ENCODE data around the gene PRKCH. TPM values are rescaled to one million over a fixed set of nuclear protein-coding genes. Genes with fewer than 3 reads are reported as not detected.

The PRKCH gene
- total RNA-seq, 1 experiment from 2014 or later = 5.2 TPM

GRCh38 chr14:61530296-61530695 lies 208.9 kb downstream of the PRKCH start:
- H3K23me2 ChIP-seq (ENCODE audit: insufficient read length, low read depth, low read length, poor library complexity, severe bottlenecking) = no peaks in the 10 kb centered on the region
- WGBS (ENCODE audit: extremely low coverage, insufficient read length, low lambda C conversion rate) = no CpG with 5 or more reads among the region's 6 CpGs
- H3K4me1 ChIP-seq (ENCODE audit: insufficient read depth, low read length) = peaks cover 9% of the 10 kb centered on the region
- H2AK5ac ChIP-seq (ENCODE audit: insufficient read length, low read length) = no peak overlapping the region
- H2BK12ac ChIP-seq (ENCODE audit: insufficient read length, low read depth, low read length) = no peak overlapping the region
- H3K4me2 ChIP-seq (ENCODE audit: insufficient read depth, insufficient read length, low read length) = no peak overlapping the region
- TF ChIP-seq CTCF (conservative IDR thresholded peaks at IDR 0.05) = no peak
- H4K8ac ChIP-seq (replicated peaks; ENCODE audit: insufficient read length, low read depth, low read length) = no peak overlapping the region
- H2BK15ac ChIP-seq (ENCODE audit: low read depth, low read length) = no peak overlapping the region
- H3K79me2 ChIP-seq (ENCODE audit: insufficient read depth, low read length) = 0 out of 2 replicates have a peak, but pooled peaks cover 3% of the 10 kb centered on the region
- DNase-seq = no peak
- H2BK120ac ChIP-seq (ENCODE audit: low read depth, low read length, poor library complexity, severe bottlenecking) = no peak overlapping the region
- no peak overlapping the region for H3K23ac ChIP-seq (ENCODE audit: insufficient read length, low read depth, low read length)
- Mint-ChIP-seq H3K36me3 (ENCODE audit: insufficient read depth in 1 of 3, low read depth in 3 of 3) (no peaks in the 10 kb centered on the region), H3K9me3 (no peaks in the 10 kb centered on the region), H3K27me3 (ENCODE audit: low read depth) (no peaks in the 10 kb centered on the region), H3K4me1 (peaks cover 17 to 24% of the 10 kb centered on the region in 2 experiments), H3K4me3 (no peak overlapping the region), H3K27ac (no peak overlapping the region)
- no peak overlapping the region for H3T11ph ChIP-seq (ENCODE audit: low read length)
- no peak overlapping the region for H2BK5ac ChIP-seq (ENCODE audit: insufficient read length, low read length)
- no peak overlapping the region for H2BK20ac ChIP-seq (ENCODE audit: low read depth, low read length, poor library complexity, severe bottlenecking)
- no peak overlapping the region for H2AFZ ChIP-seq (ENCODE audit: low read length)
- no peak overlapping the region for H3K56ac ChIP-seq (ENCODE audit: insufficient read length, low read depth, low read length)
- no peaks in the 10 kb centered on the region for H3K9me3 ChIP-seq (ENCODE audit: control insufficient read depth, low read depth, low read length)
- H3K14ac ChIP-seq (ENCODE audit: insufficient read depth, low read length) = no peak overlapping the region
- no peak overlapping the region for H4K91ac ChIP-seq (ENCODE audit: insufficient read length, low read depth, low read length)
- H3K4ac ChIP-seq (ENCODE audit: low read depth, low read length) = no peak overlapping the region
- no peaks in the 10 kb centered on the region for H3K27me3 ChIP-seq (ENCODE audit: insufficient read depth, low read length)
- no peak overlapping the region for H3K18ac ChIP-seq (ENCODE audit: insufficient read length, low read depth, low read length)
- H4K5ac ChIP-seq (ENCODE audit: insufficient read length, low read depth, low read length) = no peak overlapping the region
- no peak overlapping the region for H3K27ac ChIP-seq (ENCODE audit: insufficient read length, low read depth, low read length)
- no peaks in the 10 kb centered on the region for H3K79me1 ChIP-seq (ENCODE audit: insufficient read depth, low read depth, low read length, poor library complexity, severe bottlenecking)
- H3K9ac ChIP-seq (ENCODE audit: extremely low read depth, insufficient read length, low read length) = no peak overlapping the region
- no peaks in the 10 kb centered on the region for H4K20me1 ChIP-seq (ENCODE audit: control insufficient read depth, insufficient read depth, insufficient read length)
